IMR-90 (cell line): ENCODE data around the gene CPLX4. TPM values are rescaled to one million over a fixed set of nuclear protein-coding genes. Genes with fewer than 3 reads are reported as not detected.
A peak's percentile ranks its signal among the peaks of the same experiment; 100 is the strongest.

Experiments used
- ATAC-seq: fragments of 200-7000 bp; cut with Tn5 transposase; 2 replicates; pipeline ENCODE4 v1.9.1; 2020; ENCODE audit warnings: low read depth, mild to moderate bottlenecking, moderate library complexity
- BruUV-seq: library from RNA; stranded (reverse); fragments of 400-500 nt; replicated peaks from 2 replicates; lab custom pipeline; 2021; lab: Mats Ljungman, UMichigan
- CTCF ChIA-PET: fragments of 300-600 bp; formaldehyde crosslinking; extraction: SDS; loops from one replicate; lab custom pipeline; 2021; ENCODE audit warnings: antibody characterized with exemption; lab: Yijun Ruan, JAX
- POLR2A ChIA-PET: fragments of 300-600 bp; sonication (Branson Sonifier 250); formaldehyde crosslinking; loops from one replicate; lab custom pipeline; 2022; ENCODE audit warnings: antibody characterized with exemption; ENCODE audit not compliant: unreplicated experiment; lab: Charles Lee
- DNase-seq: peaks from one replicate; pipeline ENCODE4 v3.0.0; 2013
- H2AFZ ChIP-seq: replicated peaks from 2 replicates; pipeline ENCODE3; 2013; ENCODE audit warnings: low read length, mild to moderate bottlenecking; ENCODE audit not compliant: poor library complexity
- H2AK5ac ChIP-seq: 2 replicates; pipeline ENCODE4 v1.6.1; 2013; ENCODE audit warnings: low read depth, low read length, inconsistent platforms
- H2AK9ac ChIP-seq: replicated peaks from 2 replicates; pipeline ENCODE3; 2013; ENCODE audit warnings: mild to moderate bottlenecking, low read depth, low read length, moderate library complexity; ENCODE audit not compliant: poor library complexity
- H2BK120ac ChIP-seq: 2 replicates; pipeline ENCODE4 v1.6.1; 2013; ENCODE audit warnings: low read depth, low read length, inconsistent platforms
- H2BK15ac ChIP-seq: 3 replicates; pipeline ENCODE4 v1.6.1; 2013; ENCODE audit warnings: low read depth, low read length, inconsistent platforms
- H2BK20ac ChIP-seq: 2 replicates; pipeline ENCODE4 v1.6.1; 2013; ENCODE audit warnings: low read depth, mild to moderate bottlenecking, inconsistent platforms, low read length, moderate library complexity
- H2BK5ac ChIP-seq: 2 replicates; pipeline ENCODE4 v1.6.1; 2013; ENCODE audit warnings: mild to moderate bottlenecking, low read depth, low read length, inconsistent platforms; ENCODE audit not compliant: poor library complexity, severe bottlenecking
- H3K14ac ChIP-seq: replicated peaks from 2 replicates; pipeline ENCODE4 v1.6.1; 2013; ENCODE audit warnings: low read depth, low read length, inconsistent platforms
- H3K18ac ChIP-seq: 2 replicates; pipeline ENCODE4 v1.6.1; 2013; ENCODE audit warnings: low read depth, low read length, control low read depth
- H3K23ac ChIP-seq: 2 replicates; pipeline ENCODE4 v1.6.1; 2013; ENCODE audit warnings: low read depth, low read length, inconsistent platforms
- H3K27ac ChIP-seq: 2 replicates; pipeline ENCODE4 v1.5.1; 2013; ENCODE audit warnings: mild to moderate bottlenecking, control low read depth, low read length; ENCODE audit not compliant: insufficient read depth
- H3K27me3 ChIP-seq: 2 replicates; pipeline ENCODE4 v1.6.1; 2013; ENCODE audit warnings: low read length; ENCODE audit not compliant: control insufficient read depth, insufficient read depth
- H3K36me3 ChIP-seq: 2 replicates; pipeline ENCODE4 v1.6.1; 2013; ENCODE audit warnings: low read length, mixed read lengths; ENCODE audit not compliant: control insufficient read depth, insufficient read depth
- H3K4ac ChIP-seq: 2 replicates; pipeline ENCODE4 v1.6.1; 2013; ENCODE audit warnings: low read depth, low read length, inconsistent platforms
- H3K4me1 ChIP-seq: 2 replicates; pipeline ENCODE4 v1.6.1; 2013; ENCODE audit warnings: low read length, mixed read lengths; ENCODE audit not compliant: control insufficient read depth, insufficient read depth
- H3K4me2 ChIP-seq: 2 replicates; pipeline ENCODE4 v1.6.1; 2013; ENCODE audit warnings: low read depth, mild to moderate bottlenecking, control low read depth, low read length, moderate library complexity
- H3K4me3 ChIP-seq: 2 replicates; pipeline ENCODE4 v1.5.1; 2013; ENCODE audit warnings: low read depth, mild to moderate bottlenecking, control low read depth, low read length, moderate library complexity; ENCODE audit not compliant: insufficient read depth
- H3K56ac ChIP-seq: 2 replicates; pipeline ENCODE4 v1.6.1; 2013; ENCODE audit warnings: low read length, inconsistent platforms; ENCODE audit not compliant: insufficient read depth; ENCODE audit errors: extremely low read depth
- H3K79me1 ChIP-seq, 2 experiments: 2 replicates each; pipeline ENCODE4 v1.6.1; 2013; ENCODE audit warnings: low read length in 2 of 2, inconsistent platforms in 1 of 2, low read depth in 1 of 2
- H3K9ac ChIP-seq: 2 replicates; pipeline ENCODE4 v1.6.1; 2013; ENCODE audit warnings: low read depth, low read length, control low read depth
- H3K9me1 ChIP-seq: 2 replicates; pipeline ENCODE4 v1.6.1; 2013; ENCODE audit warnings: low read length, inconsistent platforms; ENCODE audit not compliant: insufficient read depth
- H3K9me3 ChIP-seq: 2 replicates; pipeline ENCODE4 v1.6.1; 2013; ENCODE audit warnings: low read length; ENCODE audit not compliant: control insufficient read depth, insufficient read depth
- H4K20me1 ChIP-seq: 2 replicates; pipeline ENCODE4 v1.6.1; 2013; ENCODE audit warnings: low read length, inconsistent platforms; ENCODE audit not compliant: insufficient read depth
- H4K5ac ChIP-seq: 2 replicates; pipeline ENCODE4 v1.6.1; 2013; ENCODE audit warnings: mild to moderate bottlenecking, low read depth, low read length, control low read depth
- H4K8ac ChIP-seq, 2 experiments: 2 replicates each; pipeline ENCODE4 v1.6.1; 2013; ENCODE audit warnings: low read depth in 2 of 2, low read length in 2 of 2, control low read depth in 1 of 2, inconsistent platforms in 1 of 2
- H4K91ac ChIP-seq: 2 replicates; pipeline ENCODE4 v1.6.1; 2013; ENCODE audit warnings: low read depth, low read length, inconsistent platforms; ENCODE audit not compliant: insufficient read depth
- BHLHE40 ChIP-seq: fragments of 150-350 bp; IDR thresholded peaks from 2 replicates; pipeline ENCODE4 v1.6.1; 2016; ENCODE audit warnings: mild to moderate bottlenecking, low read depth, low read length
- CHD1 ChIP-seq: IDR thresholded peaks from 2 replicates; pipeline ENCODE4 v1.6.1; 2012; ENCODE audit warnings: low read depth, low read length, improper control_type of control experiment
- MAZ ChIP-seq: IDR thresholded peaks from 2 replicates; pipeline ENCODE4 v1.6.1; 2012; ENCODE audit warnings: low read depth, mild to moderate bottlenecking, low read length, improper control_type of control experiment, moderate library complexity, borderline replicate concordance
- NFE2L2 ChIP-seq: fragments of 150-350 bp; IDR thresholded peaks from 2 replicates; pipeline ENCODE4 v1.6.1; 2016; ENCODE audit warnings: low read depth, mild to moderate bottlenecking, low read length
- RAD21 ChIP-seq: IDR thresholded peaks from 2 replicates; pipeline ENCODE4 v1.6.1; 2012; ENCODE audit warnings: low read length, improper control_type of control experiment
- RCOR1 ChIP-seq: IDR thresholded peaks from 2 replicates; pipeline ENCODE4 v1.6.1; 2012; ENCODE audit warnings: mild to moderate bottlenecking, low read length, improper control_type of control experiment; ENCODE audit not compliant: insufficient replicate concordance
- RFX5 ChIP-seq: IDR thresholded peaks from 2 replicates; pipeline ENCODE4 v1.8.0; 2012; ENCODE audit warnings: low read depth, mild to moderate bottlenecking, low read length, moderate library complexity
- WGBS, 2 experiments: methylation state at CpG; one replicate each; pipeline versions ENCODE4 v1.1.5 to v1.1.7; 2013; ENCODE audit warnings: missing lambda C conversion rate in 2 of 2; ENCODE audit not compliant: insufficient read length in 1 of 2; ENCODE audit errors: extremely low coverage in 2 of 2; 5-methylcytosine and 5-hydroxymethylcytosine counted together
- dilution Hi-C: fragments of 300-500 bp; cut with HindIII; formaldehyde crosslinking; loops from one replicate; pipeline ENCODE4 v1.14.3; 2018; ENCODE audit warnings: low sequenced_read_pairs; ENCODE audit not compliant: unreplicated experiment
- in situ Hi-C: fragments of 300-500 bp; cut with MboI; formaldehyde crosslinking; loops from 3 replicates; pipeline ENCODE4 v1.14.3; 2019; ENCODE audit warnings: low sequenced_read_pairs, inconsistent platforms, mixed read lengths
- intact Hi-C: fragments of 100-400 bp; cut with micrococcal nuclease; formaldehyde crosslinking; loops from 2 replicates; pipeline ENCODE4 v1.10.0; 2022
- polyA plus RNA-seq, 3 experiments: library from polyadenylated mRNA; depleted of rRNA; stranded (reverse); fragments of >200 nt; gene quantifications; 2 replicates each; pipeline ENCODE4 v1.2.3, GENCODE V29; 2012; ENCODE audit warnings: low replicate concordance in 1 of 3
- total RNA-seq: library from RNA; depleted of rRNA; stranded (reverse); fragments of >200 nt; gene quantifications from 2 replicates; pipeline ENCODE4 v1.2.3, GENCODE V29; 2012

Gene CPLX4
- total and polyA plus RNA-seq, 2 of the 4 experiments (the other 2 are of a cell fraction) = not detected

DNA sequence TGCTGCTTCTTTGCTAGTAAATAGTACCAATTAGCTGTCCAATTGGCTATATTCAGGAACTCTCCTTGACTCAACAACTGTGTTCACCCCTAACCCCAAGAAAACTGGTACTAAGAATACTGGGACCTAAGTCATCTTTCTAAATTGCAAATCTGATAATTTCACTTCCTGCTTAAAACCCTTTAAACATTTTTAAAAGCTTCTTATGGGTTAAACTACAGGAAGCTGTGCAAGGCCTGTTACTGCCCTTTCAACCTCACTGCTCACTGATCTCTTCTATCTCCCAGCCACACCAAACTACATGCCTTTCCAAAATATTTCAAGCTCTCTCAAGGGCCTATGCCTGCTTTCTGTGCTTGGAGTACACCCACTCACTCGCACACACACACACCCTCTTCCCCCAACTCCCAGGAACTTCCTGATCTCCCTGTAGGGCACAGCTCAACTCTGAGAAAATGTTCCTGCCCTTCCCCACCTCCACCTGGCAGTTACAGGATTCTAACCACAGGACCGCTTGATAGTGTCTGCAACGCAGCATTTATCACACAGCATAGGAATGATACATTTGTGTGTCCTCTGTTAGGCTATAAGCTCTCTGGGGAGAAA lies 33.9 kb upstream of the CPLX4 start:
- Histone ChIP-seq H3K9me1 (peaks cover 5% of the 10 kb centered on the region; the same call in 1 of the 2 replicates), H4K5ac (no peak overlapping the region), H3K9ac (no peak overlapping the region), H3K23ac (no peak overlapping the region), H3K79me1 (peaks cover 30 to 57% of the 10 kb centered on the region in 2 experiments), H3K56ac (no peak overlapping the region), H3K4me2 (no peak overlapping the region), H4K91ac (no peak overlapping the region), H4K8ac (no peak overlapping the region), H3K36me3 (peaks cover 28% of the 10 kb centered on the region), H2BK5ac (no peak overlapping the region), H2AK5ac (no peak overlapping the region), H4K20me1 (peaks cover 29% of the 10 kb centered on the region; the same call in 1 of the 2 replicates), H3K9me3 (no peaks in the 10 kb centered on the region), H3K14ac (no peak overlapping the region), H3K27ac (no peak overlapping the region), H2BK20ac (no peak overlapping the region), H3K18ac (no peak overlapping the region), H2AFZ (no peak overlapping the region), H3K4me1 (no peaks in the 10 kb centered on the region; the same call in 1 of the 2 replicates), H2BK15ac (no peak overlapping the region), H3K4me3 (no peak overlapping the region), H3K27me3 (no peaks in the 10 kb centered on the region), H2AK9ac (peak overlapping the region; percentile 3), H2BK120ac (no peak overlapping the region), H3K4ac (no peak overlapping the region)
- ATAC-seq (no peak), DNase-seq (no peak)
- dilution Hi-C loops (no loop called here), in situ Hi-C loops (no loop called here), intact Hi-C loops (no loop called here)
- ChIA-PET POLR2A (no interaction called here), CTCF (interaction anchor here (1.0 kb wide), 1 partner anchor 44 kb away, joined by 16 read pairs; no protein-coding TSS in a partner anchor)
- no CpG with 5 or more reads among the region's 3 CpGs for WGBS, 2 experiments
- no peak for TF ChIP-seq CHD1
- TF ChIP-seq BHLHE40 = no peak
- no peak for TF ChIP-seq RFX5
- TF ChIP-seq RCOR1 = no peak
- TF ChIP-seq RAD21 = no peak
- no peak for TF ChIP-seq MAZ
- no peak for TF ChIP-seq NFE2L2
- no TSS peak for BruUV-seq
